HG03060 (cell line): Measurements from ENCODE around the gene SMOC2.

ENCODE experiments used
- ATAC-seq: cut with Tn5 transposase; IDR thresholded peaks from one replicate; pipeline ENCODE4 v1.9.1; 2021; ENCODE audit warnings: low read depth, moderate number of reproducible peaks; ENCODE audit not compliant: unreplicated experiment

Gene SMOC2

DNA sequence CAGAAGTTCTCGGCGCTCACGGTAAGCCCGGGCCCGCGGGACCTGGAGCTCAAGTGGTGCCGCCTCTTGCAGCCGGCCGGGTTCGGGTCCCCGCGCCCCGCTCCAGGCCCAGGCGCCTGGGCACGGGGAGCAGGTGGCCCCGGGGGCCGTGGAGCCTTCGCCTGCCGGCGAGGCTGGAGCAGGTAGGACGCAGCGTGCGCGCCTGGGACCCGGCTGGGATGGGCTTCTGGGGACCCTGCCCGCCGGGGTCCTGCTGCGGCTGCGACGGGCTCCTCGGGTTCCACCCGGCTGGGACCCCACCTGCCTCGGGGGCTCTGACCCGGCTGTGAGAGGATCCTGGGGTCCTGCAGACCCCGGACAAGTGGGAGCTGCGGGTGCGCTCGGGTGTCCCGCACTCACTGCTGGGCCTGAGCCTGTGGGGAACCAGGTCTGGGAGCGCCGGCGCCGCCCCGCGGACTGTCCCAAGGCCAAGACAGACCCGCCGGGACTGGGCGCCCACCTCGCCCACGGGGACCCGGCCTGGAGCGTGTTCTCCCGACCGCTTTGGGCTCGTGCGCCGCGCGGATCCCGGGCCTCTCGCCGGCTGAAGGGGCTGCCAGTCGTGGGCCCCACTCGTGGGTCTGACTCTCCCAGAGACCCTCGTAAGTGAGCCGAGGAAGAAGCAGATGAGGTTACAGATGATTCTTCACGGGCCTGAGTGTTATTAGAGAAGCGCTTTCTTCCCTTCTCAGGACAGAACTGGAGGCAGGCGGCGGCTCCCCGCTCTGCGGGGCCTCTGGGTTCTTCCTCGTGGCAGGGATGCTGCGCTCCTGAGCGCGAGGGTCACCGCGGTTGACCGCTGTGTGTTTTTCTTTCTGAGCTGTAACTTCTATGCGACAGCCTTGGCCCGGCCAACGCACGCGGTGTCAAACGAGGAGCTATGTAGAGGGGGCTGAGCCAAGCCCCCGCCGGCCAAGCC, 729 bp downstream of the SMOC2 start:
- no peak for ATAC-seq

DNA sequence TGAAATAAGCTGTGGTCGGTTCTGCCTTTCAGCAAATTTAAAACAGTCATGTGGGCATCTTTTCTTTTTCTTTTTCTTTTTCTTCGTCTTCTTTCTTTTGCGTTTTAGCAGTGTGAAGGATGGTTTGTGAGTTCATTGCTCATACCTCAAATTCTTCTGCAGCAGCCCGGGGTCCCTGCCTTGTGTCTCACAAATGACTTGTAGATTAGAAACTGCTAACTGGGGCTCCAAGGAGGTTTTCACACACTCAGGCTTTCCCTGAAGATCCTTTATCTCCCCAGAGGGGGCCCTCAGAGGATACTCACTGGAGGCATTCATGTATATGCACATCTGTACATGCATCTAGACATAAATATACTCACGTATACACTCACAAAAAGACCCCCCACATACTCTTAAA, 1.7 kb downstream of the SMOC2 start:
- no peak for ATAC-seq

DNA sequence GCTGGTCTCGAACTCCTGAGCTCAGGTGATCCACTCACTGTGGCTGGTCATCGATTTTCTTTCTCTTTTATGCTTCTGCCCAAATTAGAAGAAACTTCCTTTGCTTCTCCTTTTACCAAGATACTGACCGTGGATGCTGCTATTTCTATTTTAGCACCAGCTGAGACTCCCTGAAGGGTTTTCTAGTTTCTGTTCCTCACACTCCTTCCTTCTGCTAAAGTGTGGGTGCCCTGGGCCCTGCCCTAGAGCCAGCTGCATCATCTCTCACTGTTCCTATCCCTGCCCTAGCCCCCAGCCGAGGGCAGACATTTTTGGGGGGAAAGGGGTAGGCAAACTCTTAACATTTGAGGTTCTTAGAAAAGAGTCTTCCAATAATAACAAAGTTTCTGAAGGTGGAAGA, 6.3 kb downstream of the SMOC2 start:
- no peak for ATAC-seq

DNA sequence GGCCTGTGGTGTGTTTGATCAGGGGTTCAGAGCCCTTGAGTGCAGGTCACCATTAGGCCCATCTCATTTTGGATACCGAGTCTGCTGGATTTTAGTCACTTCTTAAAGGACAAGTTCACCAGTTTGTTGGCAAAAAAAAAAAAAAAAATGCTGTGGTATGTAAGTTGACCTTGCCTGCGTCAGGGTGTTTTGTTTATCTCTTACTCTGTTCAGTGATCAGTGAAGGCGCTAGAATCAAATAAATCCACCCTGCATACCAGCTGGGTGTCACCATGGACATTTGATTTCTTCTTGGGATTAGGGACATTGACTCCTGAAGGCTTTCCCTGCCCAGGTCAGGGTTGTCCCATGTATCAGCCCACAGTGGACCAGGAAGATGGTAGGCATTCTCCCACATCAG, 6.7 kb downstream of the SMOC2 start:
- ATAC-seq = no peak

DNA sequence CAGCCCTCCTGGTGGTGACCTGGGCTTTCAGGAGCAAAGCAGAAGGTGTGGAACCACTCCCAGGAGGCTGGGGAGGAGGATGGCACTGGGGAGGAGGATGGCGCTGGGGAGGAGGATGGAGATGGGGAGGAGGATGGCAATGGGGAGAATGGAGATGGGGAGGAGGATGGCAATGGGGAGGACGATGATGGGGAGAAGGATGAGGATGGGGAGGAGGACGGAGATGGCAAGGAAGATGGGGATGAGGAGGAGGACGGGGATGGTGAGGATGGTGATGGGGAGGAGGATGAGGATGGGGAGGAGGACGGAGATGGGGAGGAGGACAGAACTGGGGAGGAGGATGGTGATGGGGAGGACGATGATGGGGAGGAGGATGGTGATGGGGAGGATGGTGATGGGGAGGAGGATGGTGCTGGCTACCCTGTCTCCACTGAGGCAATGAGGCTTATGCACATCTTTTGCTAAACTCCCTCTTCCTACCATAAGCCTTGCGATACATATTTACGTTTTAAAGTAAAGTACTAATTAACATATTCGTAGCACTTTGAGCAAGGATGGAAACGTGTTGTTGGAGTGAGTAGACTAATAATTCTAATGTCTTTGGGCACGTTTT, 7.4 kb downstream of the SMOC2 start:
- no peak for ATAC-seq

DNA sequence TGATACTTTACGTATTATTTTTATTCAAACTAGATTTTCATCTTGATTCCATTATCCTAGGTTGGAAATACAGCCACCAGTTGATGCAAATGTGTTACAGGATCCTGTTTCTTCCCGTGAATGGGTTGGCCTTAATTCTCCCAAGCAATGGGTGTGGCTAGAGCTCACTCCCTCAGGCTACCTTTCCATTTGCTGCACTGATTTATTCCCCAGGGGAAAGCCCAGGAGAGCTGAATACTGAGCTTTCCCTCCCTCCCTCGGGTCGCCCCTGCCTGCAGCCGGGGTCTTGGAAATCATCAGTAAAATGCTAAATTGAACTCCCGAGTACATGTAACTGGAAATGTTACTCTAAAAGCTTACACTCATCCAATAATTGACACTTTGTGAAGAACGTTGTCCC, 9.9 kb downstream of the SMOC2 start:
- no peak for ATAC-seq

DNA sequence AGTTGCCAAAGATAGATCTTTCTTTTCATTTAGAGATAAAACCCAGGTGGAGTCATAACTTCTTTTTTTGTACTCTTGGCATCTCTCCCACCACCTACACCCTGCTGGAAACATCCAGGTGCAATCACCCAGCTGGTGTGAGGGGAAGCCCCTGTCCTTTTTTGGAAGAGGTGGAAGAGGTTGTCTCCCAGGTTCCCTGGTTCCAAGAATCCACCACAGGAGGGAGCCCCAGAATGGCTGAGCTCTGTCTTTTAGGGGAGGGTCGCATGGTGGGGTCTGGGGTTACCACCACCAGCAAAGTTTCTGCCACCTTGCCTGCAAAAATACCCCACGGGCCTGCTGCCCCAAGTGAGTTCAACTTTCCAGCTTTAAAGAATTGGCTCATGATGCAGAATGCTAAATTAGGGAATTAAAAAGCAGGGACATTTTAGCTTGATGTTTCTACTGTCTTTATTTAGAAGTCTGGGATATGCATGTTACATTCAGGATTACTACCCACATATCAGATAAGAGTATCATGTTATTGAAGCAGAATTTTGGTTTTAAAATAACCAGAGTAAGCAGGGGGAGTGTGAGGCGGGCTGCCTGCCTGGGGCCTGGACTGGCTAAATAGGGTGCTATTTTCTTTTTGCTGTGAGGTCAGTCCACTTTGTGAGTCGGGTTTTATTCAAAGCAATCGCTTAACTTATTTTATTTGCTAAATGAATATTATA, 11.0 kb downstream of the SMOC2 start:
- no peak for ATAC-seq

DNA sequence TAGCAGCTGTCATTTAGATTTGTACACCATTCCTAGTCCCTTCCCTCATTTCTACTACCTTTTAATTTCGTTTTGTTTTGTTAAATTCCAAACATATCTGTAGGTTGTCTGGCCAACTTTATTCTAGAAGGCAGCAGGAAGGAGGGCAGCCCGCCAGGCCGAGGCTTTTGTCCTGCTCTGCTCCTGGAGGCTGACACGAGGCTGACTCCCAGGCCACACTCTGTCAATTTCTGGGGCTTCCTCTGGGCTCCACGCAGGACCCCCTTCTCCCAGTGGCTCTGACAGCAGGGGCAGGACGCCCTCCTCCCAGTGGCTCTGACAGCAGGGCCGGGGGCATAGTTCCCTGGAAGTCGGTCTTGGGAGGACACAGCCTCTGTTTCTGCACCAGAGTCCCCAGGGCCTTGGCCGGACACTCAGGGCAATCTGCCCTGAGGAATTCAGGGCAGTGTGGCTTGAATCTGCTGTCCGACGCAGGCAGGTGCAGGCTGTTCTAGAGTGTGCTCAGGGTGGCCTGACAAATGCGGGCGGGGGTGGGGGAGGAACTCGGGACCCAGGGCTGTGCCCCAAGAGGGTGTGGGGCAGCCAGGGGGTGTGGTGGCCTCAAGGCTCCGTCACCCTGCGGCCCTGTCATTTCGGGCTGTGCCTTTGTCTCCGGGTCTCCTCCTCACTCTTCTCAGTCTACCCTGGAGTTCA, 11.8 kb downstream of the SMOC2 start:
- ATAC-seq = no peak

DNA sequence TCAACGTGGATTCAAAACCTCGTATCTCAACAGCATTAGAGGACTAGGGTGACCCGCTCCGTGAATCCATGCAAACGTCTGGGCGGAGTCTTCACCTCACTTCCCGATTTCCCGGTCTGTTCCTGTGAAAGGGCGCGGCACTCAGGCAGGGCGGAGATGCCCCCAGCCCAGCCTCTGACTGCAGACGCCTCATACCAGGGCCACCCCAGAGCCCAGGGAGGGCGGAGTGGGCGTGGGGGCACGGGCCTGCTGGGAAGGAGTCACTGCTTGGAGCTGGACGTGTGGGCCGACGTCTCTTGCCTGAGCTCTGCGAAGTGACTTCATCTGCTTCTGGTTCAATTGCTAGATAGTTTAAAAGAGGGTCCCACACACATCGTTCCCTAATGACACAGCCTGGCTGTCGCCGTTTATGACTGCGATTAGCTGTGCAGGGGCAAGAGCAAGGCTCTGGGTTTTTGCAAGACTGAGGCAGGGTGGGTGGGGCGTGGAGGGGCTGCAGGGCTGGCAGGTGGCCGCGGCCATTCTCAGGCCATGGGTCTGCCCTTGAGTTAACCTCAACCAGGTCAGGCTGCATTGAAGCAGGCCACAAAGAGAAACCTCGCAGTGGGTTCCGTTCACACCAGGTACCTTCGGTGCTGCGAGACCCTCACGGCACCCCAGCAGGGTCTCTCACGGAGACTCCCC, 15.0 kb downstream of the SMOC2 start:
- ATAC-seq = no peak

DNA sequence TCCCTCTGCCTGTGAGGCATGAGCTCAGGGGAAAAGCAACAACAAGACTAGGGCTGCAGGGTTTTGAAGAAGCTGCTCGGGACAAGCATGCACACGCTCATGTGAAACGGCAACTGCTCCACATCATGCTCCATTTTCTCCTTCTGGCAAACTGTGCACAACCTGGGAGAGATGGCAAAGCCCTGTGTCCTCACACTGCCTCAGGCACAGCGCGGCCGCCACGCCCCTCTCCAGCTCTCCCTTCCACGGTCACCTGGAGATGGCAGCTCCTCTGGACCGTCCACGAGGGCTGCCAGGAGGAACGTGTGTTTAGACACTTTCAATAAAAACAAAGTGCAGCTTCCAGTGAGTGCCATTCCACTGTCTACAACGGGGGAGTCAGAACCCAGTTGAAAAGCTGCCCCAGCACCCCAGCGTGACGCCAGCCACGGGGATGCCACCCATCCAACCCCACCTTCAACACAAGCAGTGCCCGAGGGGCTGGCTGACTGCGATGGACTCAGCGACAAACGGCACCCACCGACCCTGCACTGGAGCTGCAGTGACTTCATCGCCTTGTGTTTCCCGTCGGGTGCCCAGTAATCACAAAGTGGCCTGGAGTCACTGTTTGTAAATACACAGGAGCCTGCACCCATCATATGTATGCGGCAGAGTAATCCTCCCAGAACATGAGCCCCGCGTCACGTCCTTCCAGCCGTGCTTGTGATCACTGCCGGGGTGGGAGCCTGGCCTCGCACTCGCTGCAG, 16.1 kb downstream of the SMOC2 start:
- ATAC-seq = no peak

DNA sequence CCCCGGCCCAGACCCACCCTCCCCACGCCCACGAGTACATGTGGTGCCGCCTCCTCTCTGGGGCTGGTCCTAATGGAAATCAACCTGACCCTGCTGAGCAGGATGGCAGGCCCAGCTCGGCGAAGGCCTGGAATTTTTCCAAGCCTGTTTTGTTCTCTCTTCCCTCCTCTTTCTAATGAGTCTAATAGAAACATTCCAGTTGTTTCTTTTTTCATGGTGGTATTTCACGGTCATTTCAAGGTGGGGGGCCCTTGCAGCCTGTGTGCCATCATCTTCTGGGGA, 16.6 kb downstream of the SMOC2 start:
- ATAC-seq = no peak

DNA sequence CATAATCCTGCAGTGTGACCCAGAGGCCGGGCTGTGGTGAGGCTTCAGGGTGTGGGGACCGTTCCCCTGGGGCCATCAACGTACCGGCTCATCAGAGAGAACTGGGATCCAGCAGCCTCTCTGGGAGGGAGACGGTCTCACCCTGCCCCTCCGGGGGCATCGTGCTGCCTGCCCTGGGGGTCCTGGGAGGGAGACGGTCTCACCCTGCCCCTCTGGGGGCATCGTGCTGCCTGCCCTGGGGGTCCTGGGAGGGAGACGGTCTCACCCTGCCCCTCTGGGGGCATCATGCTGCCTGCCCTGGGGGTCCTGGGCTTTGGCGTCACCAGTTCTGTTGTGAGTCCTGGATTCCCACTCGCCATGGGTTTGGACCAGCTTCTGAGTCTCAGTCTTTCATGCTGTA, 17.1 kb downstream of the SMOC2 start:
- no peak for ATAC-seq

DNA sequence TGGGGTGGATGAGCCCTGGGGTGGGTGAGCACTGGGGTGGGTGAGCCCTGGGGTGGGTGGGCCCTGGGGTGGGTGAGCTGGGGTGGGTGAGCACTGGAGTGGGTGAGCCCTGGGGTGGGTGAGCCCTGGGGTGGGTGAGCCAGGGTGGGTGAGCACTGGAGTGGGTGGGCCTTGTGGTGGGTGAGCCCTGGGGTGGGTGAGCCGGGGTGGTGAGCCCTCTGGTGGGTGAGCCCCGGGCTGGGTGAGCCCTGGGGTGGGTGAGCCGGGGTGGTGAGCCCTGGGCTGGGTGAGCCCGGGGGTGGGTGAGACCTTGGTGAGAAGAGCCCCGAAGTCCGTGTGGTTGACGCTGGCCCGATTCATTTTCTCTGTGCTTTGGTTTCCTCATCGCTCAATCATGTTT, 18.6 kb downstream of the SMOC2 start:
- ATAC-seq = no peak

DNA sequence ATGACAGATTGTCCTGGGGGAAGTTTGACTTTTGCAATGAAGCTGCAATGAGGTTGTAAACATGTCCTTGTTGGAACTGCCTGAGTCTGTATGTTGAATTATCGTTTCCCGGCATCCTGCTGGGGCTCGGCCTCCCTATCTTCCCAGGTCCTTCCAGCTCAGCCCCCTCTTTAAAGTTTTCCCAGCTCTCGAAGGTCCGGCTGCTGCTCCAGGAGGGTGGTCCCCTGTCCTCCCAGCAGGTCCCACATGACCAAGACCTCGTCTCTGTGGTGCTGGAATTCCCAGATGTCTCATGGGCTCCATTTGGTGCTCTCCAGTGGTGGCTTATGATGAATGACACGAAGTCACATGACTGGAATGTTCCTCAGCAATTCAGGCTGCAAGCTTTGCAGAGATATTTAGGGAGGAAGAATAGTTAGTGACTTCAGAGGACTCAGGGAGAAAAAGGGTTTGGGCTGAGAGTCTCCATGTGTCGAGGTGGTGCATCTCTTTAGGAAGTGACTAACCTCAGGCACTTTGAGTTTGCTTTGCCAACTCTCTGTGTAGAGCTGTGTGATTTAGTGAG, 21.4 kb downstream of the SMOC2 start:
- no peak for ATAC-seq

DNA sequence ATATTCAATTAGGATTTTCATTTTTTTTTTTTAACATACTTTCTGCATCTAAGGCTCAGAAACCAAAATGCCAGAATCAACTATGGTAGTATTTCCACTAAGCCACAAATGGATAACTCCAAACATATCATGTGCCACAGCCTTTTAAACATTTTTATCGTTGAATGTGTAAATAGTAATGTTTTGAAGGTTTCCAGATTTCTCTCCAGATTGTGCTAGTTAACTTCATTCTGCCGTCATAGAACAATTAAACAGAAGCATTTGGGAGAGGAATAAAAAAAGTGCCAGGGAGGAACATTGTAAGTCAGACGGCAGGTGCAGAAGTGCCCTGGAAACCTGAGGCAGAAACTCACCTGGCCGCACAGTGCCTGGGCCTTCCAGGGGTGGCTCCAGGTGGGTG, 23.6 kb downstream of the SMOC2 start:
- ATAC-seq = no peak

DNA sequence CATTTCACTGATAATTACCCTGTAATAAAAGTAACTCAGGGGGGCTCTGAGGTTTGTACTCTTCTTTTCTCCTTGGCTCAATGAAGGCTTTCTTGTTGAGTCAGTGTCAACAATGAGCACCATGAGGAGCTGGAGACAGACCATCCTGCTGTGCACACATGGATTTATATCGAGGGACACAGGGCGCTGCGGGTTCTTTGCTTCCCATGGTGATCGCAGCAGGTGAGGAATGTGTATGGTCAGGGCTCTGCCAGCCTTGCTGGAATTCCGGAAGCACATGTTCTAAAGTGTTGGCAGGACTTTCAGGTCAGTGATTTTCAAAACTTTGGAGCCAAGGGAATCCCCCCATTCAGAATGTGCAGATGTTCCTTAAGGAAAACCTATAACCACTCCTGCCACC, 27.1 kb downstream of the SMOC2 start:
- no peak for ATAC-seq

DNA sequence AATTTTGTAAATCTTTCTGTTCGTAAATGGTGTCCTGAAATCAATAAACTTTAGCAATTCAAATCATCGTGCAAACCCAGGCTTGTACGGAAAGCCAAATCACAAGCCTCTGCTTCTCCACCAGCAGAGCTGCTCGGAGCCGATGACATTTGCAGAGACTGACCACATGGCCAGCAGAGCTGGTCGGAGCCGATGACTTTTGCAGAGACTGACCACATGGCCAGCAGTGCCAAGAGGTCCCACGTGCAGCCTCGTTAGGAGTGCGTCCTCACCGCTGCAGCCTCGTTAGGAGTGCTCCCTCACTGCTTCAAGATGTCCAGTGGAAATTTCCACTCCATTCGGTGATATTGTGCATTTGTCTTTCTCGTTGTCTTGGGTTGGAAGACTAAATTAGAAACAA, 28.5 kb downstream of the SMOC2 start:
- no peak for ATAC-seq

DNA sequence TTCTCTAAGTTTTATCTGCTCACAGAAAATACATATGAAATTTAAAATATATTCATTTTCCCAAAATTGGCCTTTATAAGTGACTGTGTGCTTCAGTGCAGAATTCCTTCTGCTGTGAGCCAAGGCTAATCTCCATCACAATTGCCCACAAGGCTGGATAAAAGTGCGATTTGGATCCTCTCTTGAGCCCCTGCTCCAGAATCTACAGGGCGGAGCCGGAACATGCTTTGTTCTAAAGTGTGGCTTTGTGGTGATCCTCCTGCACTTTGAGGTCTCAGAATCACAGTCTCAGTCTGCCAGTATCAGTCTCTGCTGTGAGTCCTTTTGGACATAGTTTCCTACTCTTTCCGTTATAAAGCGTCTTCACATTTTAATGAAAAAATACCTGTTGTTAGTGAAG, 28.9 kb downstream of the SMOC2 start:
- ATAC-seq = no peak

DNA sequence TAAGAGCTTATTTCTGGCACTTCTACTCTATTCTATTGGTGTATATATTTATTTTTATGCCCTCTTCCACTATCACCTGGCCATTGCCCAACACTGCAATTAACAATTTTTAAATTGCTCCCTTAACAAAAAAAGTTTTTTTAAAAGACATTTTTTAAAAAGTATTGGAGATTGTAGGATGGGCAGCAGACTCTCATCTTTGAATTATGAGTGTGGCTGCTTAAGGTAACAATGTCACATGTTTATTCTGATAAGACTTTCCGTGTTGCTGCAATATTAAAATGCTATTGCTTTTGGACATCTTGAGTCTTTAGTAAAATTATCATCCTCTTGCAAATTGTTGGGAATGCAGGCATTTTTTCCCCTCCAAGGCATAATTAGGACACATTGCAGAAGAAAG, 31.4 kb downstream of the SMOC2 start:
- ATAC-seq = no peak

DNA sequence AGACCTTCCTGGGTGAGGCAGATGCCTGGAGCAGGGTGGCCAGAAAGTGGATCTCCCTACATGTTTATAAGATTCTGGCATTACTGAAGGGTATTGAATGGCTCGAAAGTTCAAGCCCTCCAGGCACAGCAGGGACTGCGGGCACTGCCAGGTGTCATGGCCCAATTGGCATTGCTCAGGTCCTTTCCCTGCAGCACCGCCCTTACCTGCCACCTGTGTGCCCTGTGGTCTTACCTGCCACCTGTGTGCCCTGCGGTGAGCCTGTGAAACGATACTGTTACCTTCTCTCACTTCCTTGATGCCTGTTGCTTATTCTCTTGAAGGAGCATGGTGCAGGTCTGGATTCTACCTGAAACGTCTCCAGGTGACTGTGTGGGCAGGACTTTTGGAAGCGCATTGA, 32.2 kb downstream of the SMOC2 start:
- no peak for ATAC-seq
